Osteocyte (in vitro differentiated cells): ENCODE data around the gene PAQR8. TPM values are rescaled to one million over a fixed set of nuclear protein-coding genes. Genes with fewer than 3 reads are reported as not detected.

Experiments used
- DNase-seq: peaks from one replicate; pipeline ENCODE4 v3.0.0; 2021; ENCODE audit warnings: mixed read lengths; ENCODE audit not compliant: unreplicated experiment; ENCODE audit errors: extremely low spot score
- H3K27ac Mint-ChIP-seq: one replicate; pipeline ENCODE4 v1.8.0; 2021; ENCODE audit warnings: mild to moderate bottlenecking, mixed read lengths; ENCODE audit not compliant: unreplicated experiment
- H3K27me3 Mint-ChIP-seq: one replicate; pipeline ENCODE4 v1.8.0; 2021; ENCODE audit warnings: mixed read lengths; ENCODE audit not compliant: unreplicated experiment
- H3K36me3 Mint-ChIP-seq: one replicate; pipeline ENCODE4 v1.8.0; 2021; ENCODE audit warnings: mixed read lengths; ENCODE audit not compliant: unreplicated experiment
- H3K4me1 Mint-ChIP-seq: one replicate; pipeline ENCODE4 v1.8.0; 2021; ENCODE audit warnings: mixed read lengths; ENCODE audit not compliant: unreplicated experiment
- H3K4me3 Mint-ChIP-seq: one replicate; pipeline ENCODE4 v1.8.0; 2021; ENCODE audit warnings: mild to moderate bottlenecking, moderate library complexity, mixed read lengths; ENCODE audit not compliant: unreplicated experiment
- H3K9me3 Mint-ChIP-seq: one replicate; pipeline ENCODE4 v1.8.0; 2021; ENCODE audit warnings: mixed read lengths; ENCODE audit not compliant: unreplicated experiment
- total RNA-seq: library from RNA; stranded (reverse); gene quantifications from 2 replicates; pipeline ENCODE4 v1.2.1, GENCODE V29; 2021
- TF ChIP-seq, protein P1 (sequence below): fragments of 200-600 bp; sonication (generic); IDR thresholded peaks from 2 replicates; pipeline ENCODE4 v1.5.0; 2021; ENCODE audit warnings: antibody characterized with exemption, mild to moderate bottlenecking, moderate library complexity

Gene PAQR8
- total RNA-seq, 1 donor from 2014 or later, result 13.4 TPM

DNA sequence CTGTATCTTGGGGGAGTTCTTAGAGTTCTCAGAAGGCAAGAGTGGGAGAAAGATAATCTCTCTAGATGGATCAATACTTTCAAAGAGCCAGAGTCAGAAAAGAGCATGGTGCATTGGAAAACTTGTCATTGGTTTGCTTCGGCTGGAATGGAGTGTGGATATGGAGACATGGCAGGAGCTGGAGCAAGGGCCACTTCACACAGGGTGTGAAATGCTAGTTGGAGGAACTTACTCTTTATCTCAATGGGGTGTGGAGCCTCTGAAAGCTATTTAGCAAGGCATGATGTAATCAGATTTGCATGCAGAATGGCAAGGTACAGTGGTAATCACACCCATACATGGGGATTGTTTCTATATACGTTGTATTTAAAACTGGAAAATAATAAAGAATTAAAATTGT is 31.5 kb upstream of the PAQR8 start:
- no peaks in the 10 kb centered on the region for H3K9me3 Mint-ChIP-seq
- TF ChIP-seq, protein P1, sequence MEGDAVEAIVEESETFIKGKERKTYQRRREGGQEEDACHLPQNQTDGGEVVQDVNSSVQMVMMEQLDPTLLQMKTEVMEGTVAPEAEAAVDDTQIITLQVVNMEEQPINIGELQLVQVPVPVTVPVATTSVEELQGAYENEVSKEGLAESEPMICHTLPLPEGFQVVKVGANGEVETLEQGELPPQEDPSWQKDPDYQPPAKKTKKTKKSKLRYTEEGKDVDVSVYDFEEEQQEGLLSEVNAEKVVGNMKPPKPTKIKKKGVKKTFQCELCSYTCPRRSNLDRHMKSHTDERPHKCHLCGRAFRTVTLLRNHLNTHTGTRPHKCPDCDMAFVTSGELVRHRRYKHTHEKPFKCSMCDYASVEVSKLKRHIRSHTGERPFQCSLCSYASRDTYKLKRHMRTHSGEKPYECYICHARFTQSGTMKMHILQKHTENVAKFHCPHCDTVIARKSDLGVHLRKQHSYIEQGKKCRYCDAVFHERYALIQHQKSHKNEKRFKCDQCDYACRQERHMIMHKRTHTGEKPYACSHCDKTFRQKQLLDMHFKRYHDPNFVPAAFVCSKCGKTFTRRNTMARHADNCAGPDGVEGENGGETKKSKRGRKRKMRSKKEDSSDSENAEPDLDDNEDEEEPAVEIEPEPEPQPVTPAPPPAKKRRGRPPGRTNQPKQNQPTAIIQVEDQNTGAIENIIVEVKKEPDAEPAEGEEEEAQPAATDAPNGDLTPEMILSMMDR, result no peak
- H3K36me3 Mint-ChIP-seq, result no peaks in the 10 kb centered on the region
- peaks cover 9% of the 10 kb centered on the region for H3K4me1 Mint-ChIP-seq
- H3K4me3 Mint-ChIP-seq, result no peak overlapping the region
- H3K27me3 Mint-ChIP-seq, result no peaks in the 10 kb centered on the region
- no peak for DNase-seq
- no peak overlapping the region for H3K27ac Mint-ChIP-seq

DNA sequence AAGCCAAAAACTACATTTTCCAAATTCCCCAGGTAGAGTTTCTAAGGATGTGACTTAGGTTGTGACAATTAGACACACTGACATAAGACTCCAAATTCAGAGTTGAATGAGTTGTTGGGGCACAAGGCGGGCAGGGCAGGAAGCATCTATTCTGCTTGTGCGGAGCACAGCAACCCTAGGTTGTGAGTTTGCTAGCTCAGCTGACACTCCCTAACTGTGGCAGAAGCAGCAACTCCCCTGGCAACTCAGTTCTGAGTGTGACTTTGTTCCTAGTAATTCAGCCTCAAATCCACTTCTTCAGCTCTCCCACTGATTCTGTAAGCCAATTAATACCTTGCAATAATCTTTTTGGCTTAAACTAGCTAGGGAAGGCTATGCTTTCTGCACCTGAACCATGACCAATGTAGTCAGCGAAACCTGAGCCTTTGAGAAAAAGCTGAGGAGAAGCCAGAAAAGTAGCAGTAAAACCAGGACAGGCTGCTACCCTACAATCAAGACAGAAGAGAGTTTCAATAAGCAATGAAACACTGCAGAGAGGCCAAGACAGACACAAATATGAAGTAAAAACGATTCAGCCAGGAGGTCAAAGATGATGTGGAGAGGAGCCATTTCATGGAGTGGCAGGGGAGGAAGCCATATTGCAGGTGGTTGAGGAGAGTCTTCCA is 30.0 kb upstream of the PAQR8 start:
- Mint-ChIP-seq H3K27ac (peak overlapping the region; percentile 25), H3K4me1 (no peaks in the 10 kb centered on the region), H3K4me3 (no peak overlapping the region), H3K27me3 (no peaks in the 10 kb centered on the region), H3K36me3 (no peaks in the 10 kb centered on the region), H3K9me3 (no peaks in the 10 kb centered on the region)
- TF ChIP-seq, protein P1, result no peak
- DNase-seq, result no peak

DNA sequence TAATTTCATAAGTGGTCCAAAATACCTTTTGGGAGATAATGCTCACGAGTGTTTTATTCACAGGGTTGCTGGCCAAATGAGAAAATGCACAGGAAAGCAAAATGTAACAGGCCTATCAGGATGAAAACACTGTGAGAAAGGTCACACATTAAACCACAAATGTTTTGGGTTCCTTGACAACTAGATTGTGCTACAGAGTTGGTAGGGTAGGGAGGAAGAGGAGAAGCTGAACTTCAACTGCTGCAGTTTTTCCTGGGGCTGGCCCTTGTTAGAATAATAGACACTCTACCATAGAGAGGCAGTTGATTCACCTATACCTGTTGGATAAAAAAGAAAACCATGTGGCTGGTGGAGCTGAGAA is 28.1 kb upstream of the PAQR8 start:
- Mint-ChIP-seq H3K4me1 (no peaks in the 10 kb centered on the region), H3K4me3 (no peak overlapping the region), H3K36me3 (no peaks in the 10 kb centered on the region), H3K27me3 (no peaks in the 10 kb centered on the region), H3K9me3 (no peaks in the 10 kb centered on the region), H3K27ac (no peak overlapping the region)
- TF ChIP-seq, protein P1, result no peak
- DNase-seq, result no peak

DNA sequence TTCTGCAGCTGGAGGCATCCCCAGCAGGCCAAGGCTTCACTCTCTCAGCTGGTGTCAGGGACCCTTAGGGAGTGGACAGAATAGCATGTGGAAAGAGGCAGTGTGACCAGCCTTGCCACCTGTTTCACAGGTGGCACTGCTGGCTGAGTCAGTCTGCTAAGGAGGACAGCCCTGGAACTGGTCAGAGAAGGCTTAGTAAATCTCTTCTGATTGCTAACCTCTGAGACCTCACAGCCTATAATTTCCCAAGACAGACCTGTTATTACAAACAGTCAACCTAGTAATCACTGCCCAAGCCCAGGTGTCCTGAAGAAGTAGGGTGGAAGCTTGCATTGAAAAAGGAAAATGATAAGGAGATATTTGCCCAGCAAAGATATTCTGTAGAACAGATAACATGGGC is 26.4 kb upstream of the PAQR8 start:
- no peaks in the 10 kb centered on the region for H3K4me1 Mint-ChIP-seq
- no peaks in the 10 kb centered on the region for H3K36me3 Mint-ChIP-seq
- H3K9me3 Mint-ChIP-seq, result no peaks in the 10 kb centered on the region
- no peak overlapping the region for H3K4me3 Mint-ChIP-seq
- TF ChIP-seq, protein P1, result no peak
- no peaks in the 10 kb centered on the region for H3K27me3 Mint-ChIP-seq
- H3K27ac Mint-ChIP-seq, result no peak overlapping the region
- no peak for DNase-seq

DNA sequence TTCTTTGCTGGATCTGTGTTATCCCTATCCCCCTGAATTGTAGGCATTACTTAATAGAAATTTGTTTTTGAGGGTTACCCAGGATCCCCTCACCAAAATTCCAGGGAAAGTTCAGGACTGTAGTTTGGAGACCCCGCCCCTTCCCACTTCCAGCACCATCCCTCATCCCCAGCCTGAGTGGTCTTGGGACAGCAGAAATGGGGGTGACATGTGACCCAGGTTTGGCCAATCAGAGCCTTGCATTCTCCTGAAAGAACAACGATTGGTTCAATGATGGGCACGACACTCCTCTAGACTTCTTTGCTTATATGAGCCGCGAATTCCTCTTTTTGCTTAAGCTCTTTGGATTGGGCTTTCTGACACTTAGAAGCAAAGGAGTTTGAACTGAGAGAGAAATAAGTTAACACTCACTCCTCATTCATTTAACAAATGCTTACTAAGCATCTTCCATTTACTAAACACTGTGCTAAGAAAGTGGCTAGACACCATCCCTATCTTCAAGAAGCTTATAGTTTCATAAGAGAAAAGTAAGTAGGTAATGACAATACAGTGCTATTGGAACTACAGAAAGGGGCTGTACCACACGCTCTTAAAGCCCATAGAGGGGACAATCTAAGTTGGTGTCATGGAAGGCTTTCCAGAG is 24.9 kb upstream of the PAQR8 start:
- Mint-ChIP-seq H3K27me3 (no peaks in the 10 kb centered on the region), H3K27ac (no peak overlapping the region), H3K9me3 (no peaks in the 10 kb centered on the region), H3K4me3 (no peak overlapping the region), H3K4me1 (no peaks in the 10 kb centered on the region), H3K36me3 (no peaks in the 10 kb centered on the region)
- DNase-seq, result no peak
- TF ChIP-seq, protein P1, result no peak
